ENCODE measurements around the gene TNFAIP3.
"Not testable (repeated sequence)": the region's sequence is repeated elsewhere in the genome, so short reads cannot be mapped to it uniquely, and the experiment has no call there.

TNFAIP3 gene

DNA sequence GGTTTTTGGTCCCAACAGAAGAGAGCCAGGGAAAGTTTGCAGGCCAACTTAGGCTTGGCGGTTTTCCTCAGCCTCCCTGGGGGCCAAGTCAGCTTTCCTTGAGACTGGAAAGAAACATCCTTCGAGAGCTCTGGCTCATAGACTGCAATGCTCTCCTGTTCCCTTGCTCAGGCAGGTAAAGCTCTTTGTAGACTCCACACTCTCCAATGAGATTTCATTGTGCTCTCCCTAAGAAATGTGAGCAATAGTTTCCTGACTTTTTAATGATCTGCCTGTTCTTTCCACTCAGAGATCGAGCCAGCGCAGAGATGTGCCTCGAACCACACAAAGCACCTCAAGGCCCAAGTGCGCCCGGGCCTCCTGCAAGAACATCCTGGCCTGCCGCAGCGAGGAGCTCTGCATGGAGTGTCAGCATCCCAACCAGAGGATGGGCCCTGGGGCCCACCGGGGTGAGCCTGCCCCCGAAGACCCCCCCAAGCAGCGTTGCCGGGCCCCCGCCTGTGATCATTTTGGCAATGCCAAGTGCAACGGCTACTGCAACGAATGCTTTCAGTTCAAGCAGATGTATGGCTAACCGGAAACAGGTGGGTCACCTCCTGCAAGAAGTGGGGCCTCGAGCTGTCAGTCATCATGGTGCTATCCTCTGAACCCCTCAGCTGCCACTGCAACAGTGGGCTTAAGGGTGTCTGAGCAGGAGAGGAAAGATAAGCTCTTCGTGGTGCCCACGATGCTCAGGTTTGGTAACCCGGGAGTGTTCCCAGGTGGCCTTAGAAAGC, 13.9 kb downstream of the TNFAIP3 start:
- in situ Hi-C loops (cut with MboI; ENCODE audit: low sequenced_read_pairs), result no loop called here
- DNase-seq (ENCODE audit: low spot score in 2 of 2), result no peak
- Histone ChIP-seq H3K36me3 (replicated peaks) (peaks cover 2% of the 10 kb centered on the region; the same call in 1 of the 2 replicates), H3K27me3 (ENCODE audit: low read depth) (no peaks in the 10 kb centered on the region), H3K9me3 (no peaks in the 10 kb centered on the region), H3K4me1 (no peaks in the 10 kb centered on the region), H3K4me3 (no peak overlapping the region)

DNA sequence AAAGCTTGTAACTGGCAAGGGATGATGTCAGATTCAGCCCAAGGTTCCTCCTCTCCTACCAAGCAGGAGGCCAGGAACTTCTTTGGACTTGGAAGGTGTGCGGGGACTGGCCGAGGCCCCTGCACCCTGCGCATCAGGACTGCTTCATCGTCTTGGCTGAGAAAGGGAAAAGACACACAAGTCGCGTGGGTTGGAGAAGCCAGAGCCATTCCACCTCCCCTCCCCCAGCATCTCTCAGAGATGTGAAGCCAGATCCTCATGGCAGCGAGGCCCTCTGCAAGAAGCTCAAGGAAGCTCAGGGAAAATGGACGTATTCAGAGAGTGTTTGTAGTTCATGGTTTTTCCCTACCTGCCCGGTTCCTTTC, 14.4 kb downstream of the TNFAIP3 start:
- H3K36me3 ChIP-seq (replicated peaks), result peaks cover 2% of the 10 kb centered on the region; the same call in 1 of the 2 replicates
- H3K27me3 ChIP-seq (ENCODE audit: low read depth), result no peaks in the 10 kb centered on the region

GRCh38 chr6:137882225-137882961, 15.3 kb downstream of the TNFAIP3 start:
- Histone ChIP-seq H3K9me3 (no peaks in the 10 kb centered on the region; the same call in 1 of the 2 replicates), H3K4me1 (no peaks in the 10 kb centered on the region), H3K27me3 (ENCODE audit: low read depth) (no peaks in the 10 kb centered on the region), H3K36me3 (replicated peaks) (no peaks in the 10 kb centered on the region; the same call in 1 of the 2 replicates), H3K4me3 (no peak overlapping the region)
- in situ Hi-C loops (cut with MboI; ENCODE audit: low sequenced_read_pairs), result no loop called here
- no peak for DNase-seq (ENCODE audit: low spot score in 2 of 2)

More for the DNA sequence above, 14.4 kb downstream of the TNFAIP3 start:
- Histone ChIP-seq H3K9me3 (no peaks in the 10 kb centered on the region; the same call in 1 of the 2 replicates), H3K4me3 (no peak overlapping the region), H3K4me1 (no peaks in the 10 kb centered on the region)
- no peak for DNase-seq (ENCODE audit: low spot score in 2 of 2)
- in situ Hi-C loops (cut with MboI; ENCODE audit: low sequenced_read_pairs), result no loop called here

DNA sequence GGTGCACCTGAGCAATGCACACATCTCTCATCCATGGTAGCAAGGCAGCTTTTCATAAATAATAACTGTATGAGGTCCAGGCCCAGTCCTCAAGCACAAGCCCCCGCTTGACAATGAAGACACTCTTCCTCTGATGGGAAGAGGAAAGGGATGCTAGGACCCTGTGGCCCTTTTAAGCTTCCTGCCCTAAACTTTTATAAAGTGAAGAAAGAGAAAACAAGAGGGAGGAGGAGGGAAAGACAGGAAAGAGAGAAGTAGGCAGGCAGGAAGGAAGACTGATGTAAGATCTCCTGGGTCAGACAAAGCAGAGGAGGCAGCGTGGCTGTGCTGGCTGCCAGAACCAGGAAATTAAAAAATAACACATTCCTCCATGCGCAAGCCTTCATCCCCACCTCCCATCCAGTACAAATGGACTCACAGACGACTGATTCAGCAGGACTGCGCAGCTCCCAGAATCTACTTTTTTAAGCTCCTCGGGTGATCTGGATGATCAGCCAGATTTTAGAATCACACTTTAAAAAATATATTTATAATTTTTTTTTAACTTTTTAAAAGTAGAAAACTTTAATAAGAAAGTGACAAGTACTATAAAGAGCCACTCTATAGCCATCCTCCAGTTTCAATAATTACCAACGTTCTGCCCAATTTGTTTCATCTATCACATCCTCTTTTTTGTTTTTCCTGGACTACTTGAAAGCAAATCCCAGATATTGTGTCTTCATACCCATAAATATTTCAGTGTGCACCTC, 16.5 kb downstream of the TNFAIP3 start:
- Histone ChIP-seq H3K9me3 (no peaks in the 10 kb centered on the region; the same call in 1 of the 2 replicates), H3K4me3 (no peak overlapping the region), H3K27me3 (ENCODE audit: low read depth) (no peaks in the 10 kb centered on the region), H3K4me1 (no peaks in the 10 kb centered on the region), H3K36me3 (replicated peaks) (no peaks in the 10 kb centered on the region; the same call in 1 of the 2 replicates)
- in situ Hi-C loops (cut with MboI; ENCODE audit: low sequenced_read_pairs), result no loop called here
- no peak for DNase-seq (ENCODE audit: low spot score in 2 of 2)

GRCh38 chr6:137884149-137884909, 17.3 kb downstream of the TNFAIP3 start:
- no peaks in the 10 kb centered on the region; the same call in 1 of the 2 replicates for H3K36me3 ChIP-seq (replicated peaks)
- no peaks in the 10 kb centered on the region for H3K4me1 ChIP-seq
- in situ Hi-C loops (cut with MboI; ENCODE audit: low sequenced_read_pairs), result no loop called here
- H3K9me3 ChIP-seq, result no peaks in the 10 kb centered on the region; the same call in 1 of the 2 replicates
- DNase-seq (ENCODE audit: low spot score in 2 of 2), result no peak
- no peaks in the 10 kb centered on the region for H3K27me3 ChIP-seq (ENCODE audit: low read depth)
- H3K4me3 ChIP-seq, result no peak overlapping the region

- H3K27me3 ChIP-seq (ENCODE audit: low read depth); H3K36me3 ChIP-seq (replicated peaks); H3K4me1 ChIP-seq; H3K4me3 ChIP-seq; in situ Hi-C loops (cut with MboI; ENCODE audit: low sequenced_read_pairs); H3K9me3 ChIP-seq; DNase-seq (ENCODE audit: low spot score in 2 of 2): not testable (repeated sequence)
Observed at GRCh38 chr6:137884910-137885229, 17.8 kb downstream of the TNFAIP3 start.

GRCh38 chr6:137886226-137886625, 19.2 kb downstream of the TNFAIP3 start:
- H3K4me3 ChIP-seq; H3K27me3 ChIP-seq (ENCODE audit: low read depth); H3K36me3 ChIP-seq (replicated peaks); DNase-seq (ENCODE audit: low spot score in 2 of 2); H3K9me3 ChIP-seq; H3K4me1 ChIP-seq; in situ Hi-C loops (cut with MboI; ENCODE audit: low sequenced_read_pairs): not testable (repeated sequence)

GRCh38 chr6:137890983-137891537, 24.0 kb downstream of the TNFAIP3 start:
- H3K36me3 ChIP-seq (replicated peaks), result no peaks in the 10 kb centered on the region
- no peak overlapping the region for H3K4me3 ChIP-seq
- H3K27me3 ChIP-seq (ENCODE audit: low read depth), result no peaks in the 10 kb centered on the region
- DNase-seq (ENCODE audit: low spot score in 2 of 2), result no peak
- no peaks in the 10 kb centered on the region for H3K4me1 ChIP-seq
- in situ Hi-C loops (cut with MboI; ENCODE audit: low sequenced_read_pairs), result no loop called here
- no peaks in the 10 kb centered on the region; the same call in 1 of the 2 replicates for H3K9me3 ChIP-seq

GRCh38 chr6:137892271-137892708, 25.2 kb downstream of the TNFAIP3 start:
- H3K36me3 ChIP-seq (replicated peaks), result no peaks in the 10 kb centered on the region
- in situ Hi-C loops (cut with MboI; ENCODE audit: low sequenced_read_pairs), result no loop called here
- no peaks in the 10 kb centered on the region for H3K27me3 ChIP-seq (ENCODE audit: low read depth)
- no peak overlapping the region for H3K4me3 ChIP-seq
- H3K4me1 ChIP-seq, result no peaks in the 10 kb centered on the region
- H3K9me3 ChIP-seq, result no peaks in the 10 kb centered on the region
- no peak for DNase-seq (ENCODE audit: low spot score in 2 of 2)

DNA sequence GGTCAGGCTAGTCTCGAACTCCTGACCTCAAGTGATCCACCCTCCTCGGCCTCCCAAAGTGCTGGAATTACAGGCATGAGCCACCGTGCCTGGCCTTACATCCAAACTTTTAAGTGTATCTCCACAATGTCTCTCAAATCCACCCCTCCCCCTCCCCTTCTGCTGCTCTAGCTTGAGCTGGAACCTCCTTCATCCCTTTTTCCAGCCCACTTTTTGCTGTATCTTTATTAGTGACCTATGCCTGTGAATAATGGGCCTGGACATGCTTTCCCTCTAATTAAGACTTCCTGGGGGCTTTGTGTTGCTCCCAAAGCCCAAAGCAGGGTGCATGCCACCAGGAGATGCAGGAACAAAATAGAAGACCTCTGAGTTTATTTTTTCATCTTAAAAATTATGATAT, 26.1 kb downstream of the TNFAIP3 start:
- Histone ChIP-seq H3K27me3 (ENCODE audit: low read depth) (no peaks in the 10 kb centered on the region), H3K4me1 (no peaks in the 10 kb centered on the region), H3K9me3 (no peaks in the 10 kb centered on the region), H3K36me3 (replicated peaks) (no peaks in the 10 kb centered on the region), H3K4me3 (no peak overlapping the region)
- no peak for DNase-seq (ENCODE audit: low spot score in 2 of 2)
- in situ Hi-C loops (cut with MboI; ENCODE audit: low sequenced_read_pairs), result no loop called here

GRCh38 chr6:137893726-137894125, 26.7 kb downstream of the TNFAIP3 start:
- Histone ChIP-seq H3K27me3 (ENCODE audit: low read depth) (no peaks in the 10 kb centered on the region), H3K4me1 (no peaks in the 10 kb centered on the region), H3K36me3 (replicated peaks) (no peaks in the 10 kb centered on the region), H3K4me3 (no peak overlapping the region), H3K9me3 (no peaks in the 10 kb centered on the region)
- in situ Hi-C loops (cut with MboI; ENCODE audit: low sequenced_read_pairs), result no loop called here
- DNase-seq (ENCODE audit: low spot score in 2 of 2), result no peak

GRCh38 chr6:137894378-137894777, 27.3 kb downstream of the TNFAIP3 start:
- in situ Hi-C loops (cut with MboI; ENCODE audit: low sequenced_read_pairs); H3K4me1 ChIP-seq; H3K27me3 ChIP-seq (ENCODE audit: low read depth); DNase-seq (ENCODE audit: low spot score in 2 of 2); H3K36me3 ChIP-seq (replicated peaks); H3K9me3 ChIP-seq; H3K4me3 ChIP-seq: not testable (repeated sequence)

DNA sequence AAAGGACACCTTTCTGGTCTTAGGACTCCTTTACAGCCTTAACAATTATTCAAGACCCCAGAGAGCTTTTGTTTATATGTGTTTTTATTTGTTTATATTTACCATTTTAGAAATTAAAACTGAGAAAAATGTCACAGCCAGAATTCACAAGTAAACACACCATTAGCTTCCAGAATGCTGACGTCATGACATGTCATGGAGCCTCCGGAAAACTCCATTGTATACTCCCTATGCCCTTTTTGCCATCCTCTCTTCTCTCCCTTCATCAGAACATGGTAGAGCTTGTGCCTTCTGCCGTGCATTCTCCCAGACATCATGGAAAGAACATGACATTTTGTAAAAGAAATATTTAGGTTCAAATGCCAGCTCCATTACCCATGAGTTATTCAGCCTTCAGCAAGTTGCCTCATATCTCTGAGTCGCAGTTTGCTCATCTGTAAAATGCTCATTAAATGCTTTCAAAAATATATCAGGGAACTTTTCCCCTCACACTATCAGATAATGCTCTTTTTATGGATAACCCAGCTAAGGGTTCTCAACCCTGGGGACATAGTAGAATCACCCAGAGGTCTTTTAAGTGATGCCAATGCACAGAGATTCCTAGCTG, 27.8 kb downstream of the TNFAIP3 start:
- Histone ChIP-seq H3K27me3 (ENCODE audit: low read depth) (no peaks in the 10 kb centered on the region), H3K4me1 (no peaks in the 10 kb centered on the region), H3K36me3 (replicated peaks) (no peaks in the 10 kb centered on the region), H3K9me3 (no peaks in the 10 kb centered on the region), H3K4me3 (no peak overlapping the region)
- in situ Hi-C loops (cut with MboI; ENCODE audit: low sequenced_read_pairs), result no loop called here
- DNase-seq (ENCODE audit: low spot score in 2 of 2), result no peak

Data from HAP-1 (cell line).